ENCODE results near the gene PDE7B.

PDE7B gene

DNA sequence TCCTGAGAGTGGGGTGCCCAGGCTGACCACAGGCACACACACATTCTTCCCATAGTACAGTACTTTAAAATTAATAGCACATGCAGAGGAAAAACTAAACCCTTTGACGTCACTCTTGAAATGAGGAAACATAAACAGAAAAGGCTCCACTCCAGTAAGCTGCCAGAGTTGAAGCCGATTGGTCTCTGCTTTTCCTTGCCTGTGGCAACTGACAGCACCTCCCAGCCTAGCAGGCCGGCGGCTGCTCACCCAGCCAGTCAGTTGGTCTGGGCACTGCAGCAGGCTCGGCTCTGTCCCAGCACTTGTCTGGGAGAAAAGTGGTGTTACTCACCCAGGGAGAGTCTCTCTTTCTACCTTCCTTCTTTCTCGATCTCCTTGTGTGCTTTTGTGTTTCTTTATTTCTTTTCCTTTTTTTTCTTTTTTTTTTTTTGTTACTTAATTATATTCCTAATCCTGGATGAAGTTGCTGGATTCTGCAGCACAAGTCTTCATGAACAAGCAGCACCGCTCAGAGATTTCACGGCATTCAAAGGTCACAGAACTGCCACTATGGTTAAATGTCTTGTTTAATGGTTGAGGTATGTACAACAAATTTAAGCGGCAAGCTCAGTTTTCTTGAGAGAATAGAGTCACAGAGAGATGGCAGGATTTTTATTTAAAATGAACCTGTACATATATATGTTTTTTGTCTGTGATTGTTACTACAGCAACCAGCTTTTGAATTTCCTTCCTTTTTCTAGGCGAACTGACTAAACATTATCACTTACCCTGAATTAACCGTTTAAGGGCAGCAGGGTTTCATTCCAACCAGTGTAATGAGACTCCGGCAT, at the start of gene PDE7B:
PDE7B (plus strand) TSS at position 260 of the 830 bp plus-strand sequence.
- DNase-seq: peak; percentile 10

- DNase-seq: no peak
Observed at GRCh38 chr6:135801755-135802465, 49.6 kb upstream of the PDE7B start.

DNA sequence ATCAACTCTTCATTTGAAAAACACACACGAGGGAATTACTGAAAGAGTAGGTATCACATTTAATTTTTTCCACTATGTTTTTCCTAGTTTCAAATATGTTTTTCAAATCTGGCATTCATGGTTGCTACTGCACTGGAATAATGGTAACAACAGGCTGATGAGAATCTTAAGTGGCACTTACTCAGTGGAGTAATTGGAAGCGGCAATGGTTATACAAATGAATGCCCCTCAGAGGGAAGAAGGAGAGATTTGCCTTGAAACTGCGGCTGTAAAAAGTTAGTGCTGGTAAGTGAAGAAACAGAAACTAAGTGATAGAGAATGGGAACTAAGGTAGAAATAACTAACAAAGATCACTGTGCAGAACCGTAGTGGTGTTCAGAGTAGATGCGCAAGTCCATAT, 41.0 kb upstream of the PDE7B start:
- DNase-seq: no peak

GRCh38 chr6:135811170-135811569, 40.3 kb upstream of the PDE7B start:
- no peak for DNase-seq

- no peak for DNase-seq
Observed at GRCh38 chr6:135811644-135812526, 39.6 kb upstream of the PDE7B start.

DNA sequence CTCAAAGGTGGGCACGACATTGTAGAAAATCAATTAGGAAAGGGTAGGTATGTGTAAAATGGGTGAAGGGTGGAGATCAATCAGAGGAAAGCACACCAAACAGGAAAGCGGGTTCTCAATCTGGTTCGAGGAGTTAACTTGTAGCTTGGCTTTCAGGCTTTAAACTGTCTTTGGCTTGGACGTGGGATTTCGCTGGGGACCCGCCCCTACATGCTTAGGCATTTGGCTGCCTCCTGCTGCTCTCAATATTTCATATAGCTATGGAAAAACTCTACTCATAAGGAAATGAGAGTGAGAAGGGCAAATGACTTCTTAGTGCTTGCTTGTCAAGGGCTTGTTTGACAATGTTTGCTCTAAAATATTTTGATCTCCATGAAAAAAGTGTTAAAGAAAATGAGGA, 38.1 kb upstream of the PDE7B start:
- no peak for DNase-seq

DNA sequence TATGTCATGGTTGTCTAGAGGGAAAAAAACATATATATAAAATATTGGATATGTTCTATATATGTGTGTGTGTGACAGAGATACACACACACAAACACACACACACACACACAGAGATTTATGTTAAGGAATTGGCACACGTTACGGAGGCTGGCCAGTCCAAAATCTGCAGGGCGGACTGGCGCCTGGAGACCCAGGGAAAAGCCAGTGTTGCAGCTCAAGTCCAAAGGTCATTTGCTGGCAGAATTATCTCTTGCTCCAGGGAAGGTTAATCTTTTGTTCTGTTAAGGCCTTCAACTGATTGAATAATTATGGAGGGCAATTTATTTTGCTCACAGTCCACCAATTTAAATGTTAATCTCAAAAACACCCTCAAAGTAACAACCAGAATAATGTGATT, 37.5 kb upstream of the PDE7B start:
- DNase-seq: no peak

DNA sequence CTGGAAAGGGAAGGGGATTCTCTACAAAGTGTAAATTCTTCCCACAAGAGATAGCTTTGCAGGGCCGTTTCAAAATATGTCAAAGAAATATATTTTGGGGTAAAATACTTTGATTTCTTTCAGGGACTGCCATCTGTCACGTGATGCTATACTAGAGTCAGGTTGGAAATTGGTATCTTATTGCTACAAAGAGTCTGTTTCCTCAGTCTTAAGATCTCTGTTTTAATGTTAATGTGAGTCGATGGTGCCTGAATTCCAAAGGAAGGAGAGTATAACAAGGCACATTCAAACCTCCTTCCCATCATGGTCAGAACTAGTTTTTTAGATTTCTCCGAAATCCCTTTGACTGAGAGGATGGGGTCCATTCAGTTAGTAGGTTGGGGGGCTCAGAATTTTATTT, 36.3 kb upstream of the PDE7B start:
- DNase-seq: no peak

- DNase-seq: no peak
Observed at GRCh38 chr6:135817035-135817434, 34.5 kb upstream of the PDE7B start.

DNA sequence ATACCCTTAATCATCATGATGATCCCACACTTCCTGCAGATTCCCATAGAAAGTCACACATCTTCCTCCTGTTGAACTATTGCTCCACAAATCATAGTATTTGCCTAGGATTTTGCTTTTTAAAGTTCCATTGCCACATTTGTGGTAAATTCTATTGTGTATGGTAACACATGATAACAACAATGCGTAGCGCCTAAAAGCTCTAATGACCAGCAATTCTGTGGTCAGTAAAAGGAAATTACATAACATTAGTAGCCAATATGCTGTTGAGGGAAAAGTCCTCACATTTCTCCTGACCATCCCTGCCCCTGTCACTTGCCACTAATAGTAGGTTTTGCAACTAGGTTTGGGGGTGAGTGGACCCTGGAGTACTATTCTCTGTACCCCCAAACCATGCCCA, 31.8 kb upstream of the PDE7B start:
- DNase-seq: no peak

DNA sequence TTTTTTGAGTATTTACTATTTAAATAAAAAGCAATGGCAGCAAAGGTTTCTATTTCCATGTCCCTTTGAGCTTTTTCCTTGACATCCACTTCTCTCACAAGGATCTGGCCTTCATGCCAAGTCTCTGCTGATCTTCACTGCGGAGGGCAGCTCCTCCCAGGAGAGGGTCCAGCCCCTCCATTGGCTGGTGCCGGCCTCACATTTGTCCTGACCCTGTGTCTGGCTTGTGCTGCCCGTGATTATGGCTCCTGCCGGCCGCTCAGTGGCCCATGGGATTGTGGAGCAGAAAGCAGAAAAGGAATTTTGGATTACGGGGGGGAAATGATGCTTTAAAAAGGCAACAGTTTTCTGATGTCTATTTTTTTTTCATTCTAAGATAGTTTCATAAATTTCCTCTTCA, 31.2 kb upstream of the PDE7B start:
- DNase-seq: no peak

- no peak for DNase-seq
Observed at GRCh38 chr6:135823851-135824250, 27.6 kb upstream of the PDE7B start.

DNA sequence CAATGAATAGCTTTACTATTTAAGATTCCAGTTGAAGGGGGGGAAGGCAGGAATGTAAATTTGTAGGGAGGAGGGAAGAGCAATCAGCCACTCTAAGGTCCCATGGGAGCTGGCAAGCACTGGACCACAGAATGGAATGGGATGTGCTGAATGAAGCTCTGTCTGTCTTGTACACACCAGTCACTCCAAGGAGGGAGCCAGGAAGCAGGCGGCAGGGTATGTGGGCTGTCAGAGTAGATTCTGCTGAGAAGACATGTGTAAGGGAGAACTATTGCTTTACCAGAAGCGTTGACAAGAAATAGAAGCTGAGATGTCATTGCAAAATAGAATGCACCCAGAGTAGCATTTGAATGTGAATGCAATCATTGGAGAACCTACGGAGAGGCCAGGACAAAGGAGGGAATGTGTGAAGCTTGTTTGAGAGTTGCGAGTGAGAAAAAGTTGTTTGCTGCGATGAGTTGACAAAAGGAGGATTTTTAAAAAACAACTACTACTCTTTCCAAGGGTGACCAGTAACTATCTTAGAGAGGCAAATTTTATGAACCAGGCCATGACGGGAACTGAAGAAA, 25.2 kb upstream of the PDE7B start:
- DNase-seq: no peak

DNA sequence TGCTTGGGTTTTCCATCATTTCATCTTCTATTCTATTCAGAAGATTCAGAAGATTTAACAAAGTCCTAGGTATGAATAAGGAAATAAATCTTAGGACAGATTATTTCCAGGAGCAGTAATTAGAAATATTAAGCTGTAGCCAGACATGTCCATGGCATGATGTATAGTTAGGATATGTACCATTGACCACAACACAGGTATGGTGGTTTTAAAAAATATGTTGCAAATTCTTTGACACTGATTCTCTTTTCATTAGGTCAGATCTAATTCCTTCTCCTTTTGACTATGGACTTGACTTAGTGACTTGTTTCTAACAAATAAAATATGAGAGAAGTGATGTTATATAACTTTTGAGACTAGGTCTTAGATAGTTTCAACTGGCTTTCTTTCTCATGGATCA, 23.5 kb upstream of the PDE7B start:
- no peak for DNase-seq

GRCh38 chr6:135830452-135830881, 21.0 kb upstream of the PDE7B start:
- DNase-seq: no peak

GRCh38 chr6:135831016-135831415, 20.5 kb upstream of the PDE7B start:
- DNase-seq: no peak

GRCh38 chr6:135832166-135832565, 19.3 kb upstream of the PDE7B start:
- DNase-seq: no peak

GRCh38 chr6:135833771-135834170, 17.7 kb upstream of the PDE7B start:
- DNase-seq: no peak

DNA sequence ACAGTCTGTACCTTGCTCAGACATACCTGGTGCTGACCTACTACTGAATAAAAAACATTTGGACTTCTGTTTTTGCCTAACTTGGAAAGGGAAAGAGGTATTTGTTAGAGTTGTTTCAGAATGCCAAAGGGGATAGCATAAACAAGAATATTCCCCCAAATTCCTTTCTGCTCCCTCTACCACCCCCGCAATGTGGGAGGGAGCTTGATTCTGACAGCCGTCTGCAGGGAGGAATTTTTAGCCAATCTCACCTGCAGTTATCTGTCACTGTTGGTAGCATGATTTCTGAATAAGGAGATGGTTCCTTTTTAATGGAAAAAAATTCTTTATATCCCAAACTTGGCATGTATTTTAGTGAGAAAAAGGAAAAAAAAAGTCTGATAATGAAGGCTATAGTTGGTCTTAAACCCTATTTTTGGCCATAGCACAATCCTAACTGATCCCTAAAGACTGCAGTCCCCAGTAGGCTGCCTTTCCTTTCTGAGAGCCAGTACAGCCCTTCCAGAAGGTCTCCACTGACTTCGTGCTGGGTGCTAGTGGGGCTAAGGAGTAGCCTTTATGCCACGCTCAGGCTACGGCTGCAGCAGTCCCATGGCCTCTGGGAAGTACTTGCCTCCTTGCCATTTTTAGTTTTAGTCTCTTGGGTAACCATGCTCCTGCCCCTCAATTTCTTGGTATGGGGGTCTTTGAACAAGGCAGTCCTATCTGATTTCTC, 13.6 kb upstream of the PDE7B start:
- no peak for DNase-seq

- no peak for DNase-seq
Observed at GRCh38 chr6:135839121-135839520, 12.4 kb upstream of the PDE7B start.

- DNase-seq: no peak
Observed at GRCh38 chr6:135842618-135843392, 8.7 kb upstream of the PDE7B start.

DNA sequence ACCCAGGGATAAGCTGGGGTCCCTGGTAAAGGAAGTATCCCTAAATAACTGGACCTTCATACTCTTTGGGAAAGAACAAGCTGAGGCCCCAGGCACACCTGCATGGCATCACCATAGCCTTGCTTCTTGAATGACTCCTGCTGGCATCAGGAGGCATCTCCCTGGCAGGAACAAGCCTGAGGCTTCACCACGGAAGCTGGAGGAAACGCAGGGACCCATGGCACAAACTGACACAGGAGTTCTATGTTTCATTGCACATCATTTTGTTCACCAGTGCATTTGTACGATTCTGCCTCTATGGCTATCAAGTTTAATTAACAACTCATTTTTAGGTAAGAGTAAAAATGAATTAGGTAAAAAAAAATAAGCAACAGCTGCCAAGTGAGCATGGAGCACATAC, 619 bp upstream of the PDE7B start:
- no peak for DNase-seq

Measured in cortex of kidney (tissue), 1 donor.